Measurements from ENCODE around the gene HYI. TPM values are rescaled to one million over a fixed set of nuclear protein-coding genes. Genes with fewer than 3 reads are reported as not detected.
"Not testable (repeated sequence)": the region's sequence is repeated elsewhere in the genome, so short reads cannot be mapped to it uniquely, and the experiment has no call there.

The HYI gene, protein sequence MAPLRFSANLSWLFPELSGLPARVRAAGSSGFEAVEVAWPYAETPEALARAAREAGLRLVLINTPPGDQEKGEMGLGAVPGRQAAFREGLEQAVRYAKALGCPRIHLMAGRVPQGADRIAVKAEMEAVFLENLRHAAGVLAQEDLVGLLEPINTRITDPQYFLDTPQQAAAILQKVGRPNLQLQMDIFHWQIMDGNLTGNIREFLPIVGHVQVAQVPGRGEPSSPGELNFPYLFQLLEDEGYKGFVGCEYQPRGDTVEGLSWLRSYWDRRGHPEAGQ
- polyA plus RNA-seq (2013, experiment 1 of 2): 12.7 TPM
- 11.9 TPM for polyA plus RNA-seq (2013, experiment 2 of 2)

DNA sequence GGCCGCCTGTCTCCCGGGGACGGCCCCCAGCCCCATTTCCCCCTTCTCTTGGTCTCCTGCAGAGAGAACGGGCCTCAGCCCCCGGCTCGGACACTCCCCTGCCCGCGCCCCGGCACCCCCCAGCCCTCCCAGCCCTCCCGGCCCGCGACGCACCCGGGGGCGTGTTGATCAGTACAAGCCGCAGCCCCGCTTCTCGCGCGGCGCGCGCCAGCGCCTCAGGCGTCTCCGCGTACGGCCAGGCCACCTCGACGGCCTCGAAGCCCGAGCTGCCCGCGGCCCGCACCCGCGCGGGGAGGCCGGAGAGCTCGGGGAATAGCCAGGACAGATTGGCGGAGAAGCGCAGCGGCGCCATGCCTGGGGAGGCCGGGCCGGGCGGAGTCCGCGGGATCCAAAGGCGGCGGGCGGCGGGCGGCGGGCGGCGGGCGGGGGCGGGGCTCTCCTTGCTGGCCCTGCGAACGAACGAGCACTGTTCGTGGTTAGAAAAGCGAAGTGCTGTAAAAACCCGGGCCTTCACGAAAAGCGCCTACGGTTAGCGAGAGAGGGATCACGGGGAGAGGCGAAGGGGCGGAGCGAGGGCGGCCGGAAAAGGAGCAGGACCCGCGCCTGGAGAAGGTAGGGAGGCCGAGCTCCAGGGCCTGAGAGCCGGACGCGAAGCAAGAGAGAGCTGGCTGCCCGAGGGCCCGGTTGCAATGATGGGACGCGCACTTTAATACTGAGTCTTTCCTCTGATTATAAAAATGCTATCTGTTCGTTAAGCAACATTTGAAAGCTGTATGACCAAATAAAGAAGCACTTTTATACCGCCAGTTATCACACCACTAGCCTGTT, at the start of gene HYI:
Gene HYI, minus strand, starts transcription at position 490 of the 828 bp plus-strand sequence. Its CDS starts 138 bp downstream, at position 352.
- peak; percentile 96 for DNase-seq
- Histone ChIP-seq H4K5ac (ENCODE audit: low read length) (no peak within 1 kb of the TSS), H3K27me3 (ENCODE audit: insufficient read depth, low read length, poor library complexity) (no peaks in the 10 kb centered on the region), H2BK120ac (ENCODE audit: low read depth, low read length) (peak within 1 kb of the TSS; percentile 69), H2BK5ac (ENCODE audit: low read length) (peak within 1 kb of the TSS; percentile 73), H3K4me1 (ENCODE audit: control insufficient read depth, low read depth, low read length) (peaks cover 5% of the 10 kb centered on the region), H3K18ac (ENCODE audit: low read length) (peak within 1 kb of the TSS; percentile 96), H3K4ac (ENCODE audit: low read depth, low read length) (peak within 1 kb of the TSS; percentile 92), H3K36me3 (ENCODE audit: control insufficient read depth, insufficient read depth, low read length) (peaks cover 4% of the 10 kb centered on the region), H3K79me1 (ENCODE audit: low read length) (no peaks in the 10 kb centered on the region), H4K8ac (ENCODE audit: low read depth, low read length) (peak within 1 kb of the TSS; percentile 58), H2BK15ac (replicated peaks; ENCODE audit: low read depth) (no peak within 1 kb of the TSS), H3K4me3 (ENCODE audit: low read length) (peak within 1 kb of the TSS; percentile 44), H2AK5ac (ENCODE audit: low read length) (no peak within 1 kb of the TSS), H3K79me2 (ENCODE audit: control insufficient read depth, insufficient read depth, low read length) (no peaks in the 10 kb centered on the region), H3K23ac (ENCODE audit: low read length) (peak within 1 kb of the TSS; percentile 26), H3K9ac (ENCODE audit: low read length) (peak within 1 kb of the TSS; percentile 86), H3K56ac (ENCODE audit: low read length) (peak within 1 kb of the TSS; percentile 91), H3K4me2 (ENCODE audit: low read length) (peak within 1 kb of the TSS; percentile 45), H3K27ac (ENCODE audit: low read depth, low read length) (peak within 1 kb of the TSS; percentile 88)
- no CpG with 5 or more reads among the region's 87 CpGs for WGBS (ENCODE audit: extremely low coverage, insufficient coverage, low lambda C conversion rate)

DNA sequence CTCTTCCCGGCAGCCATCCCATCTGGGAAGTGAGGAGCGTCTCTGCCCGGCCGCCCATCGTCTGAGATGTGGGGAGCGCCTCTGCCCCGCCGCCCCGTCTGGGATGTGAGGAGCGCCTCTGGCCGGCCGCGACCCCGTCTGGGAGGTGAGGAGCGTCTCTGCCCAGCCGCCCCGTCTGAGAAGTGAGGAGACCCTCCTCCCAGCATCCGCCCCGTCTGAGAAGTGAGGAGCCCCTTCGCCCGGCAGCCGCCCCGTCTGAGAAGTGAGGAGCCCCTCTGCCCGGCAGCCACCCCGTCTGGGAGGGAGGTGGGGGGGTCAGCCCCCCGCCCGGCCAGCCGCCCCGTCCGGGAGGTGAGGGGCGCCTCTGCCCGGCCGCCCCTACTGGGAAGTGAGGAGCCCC, 48.1 kb upstream of the HYI start:
- H2BK5ac ChIP-seq (ENCODE audit: low read length); H3K79me2 ChIP-seq (ENCODE audit: control insufficient read depth, insufficient read depth, low read length); H3K4me1 ChIP-seq (ENCODE audit: control insufficient read depth, low read depth, low read length); H3K79me1 ChIP-seq (ENCODE audit: low read length); H3K18ac ChIP-seq (ENCODE audit: low read length); H3K27ac ChIP-seq (ENCODE audit: low read depth, low read length); H3K4me2 ChIP-seq (ENCODE audit: low read length); H2BK15ac ChIP-seq (replicated peaks; ENCODE audit: low read depth); H4K5ac ChIP-seq (ENCODE audit: low read length); H3K4me3 ChIP-seq (ENCODE audit: low read length); H2BK120ac ChIP-seq (ENCODE audit: low read depth, low read length); H3K36me3 ChIP-seq (ENCODE audit: control insufficient read depth, insufficient read depth, low read length); DNase-seq; H4K8ac ChIP-seq (ENCODE audit: low read depth, low read length); H2AK5ac ChIP-seq (ENCODE audit: low read length); H3K4ac ChIP-seq (ENCODE audit: low read depth, low read length); H3K9ac ChIP-seq (ENCODE audit: low read length); H3K27me3 ChIP-seq (ENCODE audit: insufficient read depth, low read length, poor library complexity); H3K56ac ChIP-seq (ENCODE audit: low read length); H3K23ac ChIP-seq (ENCODE audit: low read length): not testable (repeated sequence)
- no CpG with 5 or more reads among the region's 33 CpGs for WGBS (ENCODE audit: extremely low coverage, insufficient coverage, low lambda C conversion rate)

DNA sequence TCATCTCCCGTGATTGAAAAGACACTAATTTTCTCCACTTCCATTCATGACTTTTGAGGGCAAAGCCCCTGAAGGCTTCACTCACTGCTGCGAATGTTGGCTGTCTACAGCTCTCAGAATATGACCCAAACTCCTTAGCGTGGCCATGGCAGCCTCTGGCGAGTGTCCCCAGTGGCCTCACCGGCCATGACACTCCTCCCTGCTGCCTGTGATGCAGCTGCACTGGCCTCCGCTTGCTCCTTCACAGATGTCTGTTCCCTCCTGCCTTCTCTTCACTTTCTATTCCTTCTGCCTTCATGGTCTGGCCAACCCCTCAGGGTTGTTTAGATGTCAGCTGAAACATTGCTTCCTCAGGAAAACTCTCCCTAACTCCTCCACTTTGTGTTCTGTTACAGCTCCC, 46.2 kb upstream of the HYI start:
- Histone ChIP-seq H2AK5ac (ENCODE audit: low read length) (no peak overlapping the region), H3K79me2 (ENCODE audit: control insufficient read depth, insufficient read depth, low read length) (no peaks in the 10 kb centered on the region), H3K18ac (ENCODE audit: low read length) (no peak overlapping the region), H2BK120ac (ENCODE audit: low read depth, low read length) (no peak overlapping the region), H3K4me1 (ENCODE audit: control insufficient read depth, low read depth, low read length) (no peaks in the 10 kb centered on the region), H3K4ac (ENCODE audit: low read depth, low read length) (no peak overlapping the region), H3K4me2 (ENCODE audit: low read length) (no peak overlapping the region), H3K27ac (ENCODE audit: low read depth, low read length) (no peak overlapping the region), H3K9ac (ENCODE audit: low read length) (no peak overlapping the region), H2BK15ac (replicated peaks; ENCODE audit: low read depth) (no peak overlapping the region), H3K23ac (ENCODE audit: low read length) (no peak overlapping the region), H3K4me3 (ENCODE audit: low read length) (no peak overlapping the region), H4K5ac (ENCODE audit: low read length) (no peak overlapping the region), H4K8ac (ENCODE audit: low read depth, low read length) (no peak overlapping the region), H3K27me3 (ENCODE audit: insufficient read depth, low read length, poor library complexity) (no peaks in the 10 kb centered on the region), H2BK5ac (ENCODE audit: low read length) (no peak overlapping the region), H3K79me1 (ENCODE audit: low read length) (no peaks in the 10 kb centered on the region), H3K56ac (ENCODE audit: low read length) (no peak overlapping the region), H3K36me3 (ENCODE audit: control insufficient read depth, insufficient read depth, low read length) (no peaks in the 10 kb centered on the region)
- no peak for DNase-seq
- no CpG with 5 or more reads among the region's 6 CpGs for WGBS (ENCODE audit: extremely low coverage, insufficient coverage, low lambda C conversion rate)

DNA sequence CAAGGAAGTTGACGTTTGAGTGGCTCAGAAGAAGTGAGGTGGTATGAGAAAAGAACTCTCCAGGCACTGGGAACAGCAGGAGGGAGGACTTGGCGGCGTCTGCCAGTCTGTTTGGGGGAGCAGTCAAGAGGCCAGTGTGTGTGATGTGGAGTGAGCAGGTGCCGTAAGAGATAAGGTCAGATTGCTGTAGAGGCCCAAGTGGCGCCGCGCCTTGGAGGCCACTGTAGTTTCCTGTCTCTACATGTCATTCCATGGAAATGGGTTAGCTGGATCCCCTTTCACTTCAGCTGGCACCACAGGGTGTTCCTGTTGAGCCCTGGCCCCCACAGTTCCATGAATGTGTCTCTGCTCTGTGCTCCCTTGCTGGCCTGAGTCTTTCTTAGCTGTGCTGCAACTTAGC, 41.5 kb upstream of the HYI start:
- DNase-seq: no peak
- WGBS (ENCODE audit: extremely low coverage, insufficient coverage, low lambda C conversion rate): no CpG with 5 or more reads among the region's 7 CpGs

DNA sequence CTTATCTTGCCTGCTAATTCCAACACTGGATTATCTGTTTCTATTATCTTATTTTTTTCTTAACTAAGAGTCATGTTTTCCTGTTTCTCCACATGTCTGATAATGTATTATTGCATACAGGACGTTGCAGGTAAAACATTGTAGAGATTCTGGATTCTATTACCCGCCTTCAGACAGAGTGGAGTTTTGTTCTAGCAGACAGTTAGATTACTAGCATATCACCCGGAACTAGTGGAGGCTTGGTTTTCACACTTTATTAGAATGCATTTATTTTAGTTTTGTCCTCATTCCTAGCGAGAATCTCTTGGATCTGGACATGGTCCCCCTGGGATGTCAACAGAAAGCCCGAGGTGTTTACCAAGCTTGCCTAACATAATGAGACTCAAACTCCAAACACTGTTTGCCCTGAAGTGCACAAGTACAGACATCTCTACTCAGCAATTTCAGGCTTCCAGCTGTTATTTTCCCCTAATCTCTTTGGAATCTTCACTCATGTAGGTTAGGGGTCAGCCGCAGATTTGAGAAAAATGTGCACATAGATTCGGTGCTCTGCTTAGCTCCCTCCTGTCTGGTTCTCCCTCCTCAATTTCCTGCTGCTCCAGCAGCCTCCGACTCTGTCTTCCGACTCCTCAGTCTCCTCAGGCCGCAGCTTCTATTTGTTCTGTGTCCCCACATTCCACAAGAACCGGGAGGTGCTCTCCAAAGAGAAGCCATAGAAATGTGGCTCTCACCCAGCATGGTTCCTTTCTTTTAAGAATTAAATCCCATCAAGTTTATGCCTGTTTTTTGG, 40.1 kb upstream of the HYI start:
- WGBS (ENCODE audit: extremely low coverage, insufficient coverage, low lambda C conversion rate): no CpG with 5 or more reads among the region's 11 CpGs
- no peak overlapping the region for H2BK15ac ChIP-seq (replicated peaks; ENCODE audit: low read depth)
- no peak overlapping the region for H3K56ac ChIP-seq (ENCODE audit: low read length)
- no peaks in the 10 kb centered on the region for H3K27me3 ChIP-seq (ENCODE audit: insufficient read depth, low read length, poor library complexity)
- no peak overlapping the region for H2BK5ac ChIP-seq (ENCODE audit: low read length)
- H4K5ac ChIP-seq (ENCODE audit: low read length): no peak overlapping the region
- peak overlapping the region; percentile 65 for H4K8ac ChIP-seq (ENCODE audit: low read depth, low read length)
- H3K4me1 ChIP-seq (ENCODE audit: control insufficient read depth, low read depth, low read length): no peaks in the 10 kb centered on the region
- H3K36me3 ChIP-seq (ENCODE audit: control insufficient read depth, insufficient read depth, low read length): no peaks in the 10 kb centered on the region
- no peak overlapping the region for H3K18ac ChIP-seq (ENCODE audit: low read length)
- H3K4ac ChIP-seq (ENCODE audit: low read depth, low read length): no peak overlapping the region
- H3K4me3 ChIP-seq (ENCODE audit: low read length): no peak overlapping the region
- no peak overlapping the region for H2AK5ac ChIP-seq (ENCODE audit: low read length)
- H3K4me2 ChIP-seq (ENCODE audit: low read length): no peak overlapping the region
- DNase-seq: peak; percentile 46
- peak overlapping the region; percentile 61 for H2BK120ac ChIP-seq (ENCODE audit: low read depth, low read length)
- H3K79me2 ChIP-seq (ENCODE audit: control insufficient read depth, insufficient read depth, low read length): no peaks in the 10 kb centered on the region
- no peak overlapping the region for H3K9ac ChIP-seq (ENCODE audit: low read length)
- no peak overlapping the region for H3K23ac ChIP-seq (ENCODE audit: low read length)
- H3K27ac ChIP-seq (ENCODE audit: low read depth, low read length): no peak overlapping the region
- no peaks in the 10 kb centered on the region for H3K79me1 ChIP-seq (ENCODE audit: low read length)

More for the DNA sequence above, 41.5 kb upstream of the HYI start:
- H2BK5ac ChIP-seq (ENCODE audit: low read length): no peak overlapping the region
- no peak overlapping the region for H3K4me2 ChIP-seq (ENCODE audit: low read length)
- H2BK15ac ChIP-seq (replicated peaks; ENCODE audit: low read depth): no peak overlapping the region
- no peak overlapping the region for H2BK120ac ChIP-seq (ENCODE audit: low read depth, low read length)
- H3K79me2 ChIP-seq (ENCODE audit: control insufficient read depth, insufficient read depth, low read length): no peaks in the 10 kb centered on the region
- no peaks in the 10 kb centered on the region for H3K36me3 ChIP-seq (ENCODE audit: control insufficient read depth, insufficient read depth, low read length)
- H3K4ac ChIP-seq (ENCODE audit: low read depth, low read length): no peak overlapping the region
- no peak overlapping the region for H3K27ac ChIP-seq (ENCODE audit: low read depth, low read length)
- no peak overlapping the region for H4K5ac ChIP-seq (ENCODE audit: low read length)
- no peak overlapping the region for H3K18ac ChIP-seq (ENCODE audit: low read length)
- H3K27me3 ChIP-seq (ENCODE audit: insufficient read depth, low read length, poor library complexity): no peaks in the 10 kb centered on the region
- H3K23ac ChIP-seq (ENCODE audit: low read length): no peak overlapping the region
- H4K8ac ChIP-seq (ENCODE audit: low read depth, low read length): no peak overlapping the region
- no peak overlapping the region for H3K4me3 ChIP-seq (ENCODE audit: low read length)
- no peak overlapping the region for H3K9ac ChIP-seq (ENCODE audit: low read length)
- no peak overlapping the region for H3K56ac ChIP-seq (ENCODE audit: low read length)
- no peaks in the 10 kb centered on the region for H3K79me1 ChIP-seq (ENCODE audit: low read length)
- no peaks in the 10 kb centered on the region for H3K4me1 ChIP-seq (ENCODE audit: control insufficient read depth, low read depth, low read length)
- H2AK5ac ChIP-seq (ENCODE audit: low read length): no peak overlapping the region
